ENCODE results near the gene TPMT. TPM values are rescaled to one million over a fixed set of nuclear protein-coding genes. Genes with fewer than 3 reads are reported as not detected.

TPMT gene
- total and polyA plus RNA-seq, 2 donors from 2014 or later = 21.8 to 67.8 TPM

DNA sequence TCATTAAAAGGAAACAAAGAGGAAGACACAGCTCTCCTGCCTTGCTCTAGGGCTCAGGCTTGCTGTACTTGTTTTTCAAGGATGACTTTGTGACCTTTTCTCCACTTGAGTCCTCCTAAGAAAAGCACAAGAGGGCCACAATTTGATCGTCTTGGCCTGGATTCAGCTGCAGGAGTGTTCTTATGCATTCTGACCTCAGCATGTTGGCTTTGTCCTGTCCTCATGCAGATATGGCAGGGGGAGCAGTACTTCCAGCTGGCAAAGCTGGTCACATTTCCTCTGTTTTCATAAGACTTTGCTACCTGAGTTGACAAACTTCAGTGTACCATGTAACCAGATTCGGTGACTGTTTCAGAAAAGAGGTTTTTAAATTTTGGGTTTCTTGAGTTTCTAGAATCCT is 31.2 kb upstream of the TPMT start:
- H3K9me3 ChIP-seq (ENCODE audit: control insufficient read depth in 2 of 3, insufficient read depth in 1 of 3, low read length in 3 of 3) = no peaks in the 10 kb centered on the region
- H3K36me3 ChIP-seq (ENCODE audit: control insufficient read depth in 2 of 3, insufficient read depth in 3 of 3, low read length in 3 of 3) = peaks cover 0 to 1% (median 0%) of the 10 kb centered on the region in 3 donors
- no peak overlapping the region for H3K9ac ChIP-seq (ENCODE audit: low read length in 3 of 3)
- TF ChIP-seq, protein P1, sequence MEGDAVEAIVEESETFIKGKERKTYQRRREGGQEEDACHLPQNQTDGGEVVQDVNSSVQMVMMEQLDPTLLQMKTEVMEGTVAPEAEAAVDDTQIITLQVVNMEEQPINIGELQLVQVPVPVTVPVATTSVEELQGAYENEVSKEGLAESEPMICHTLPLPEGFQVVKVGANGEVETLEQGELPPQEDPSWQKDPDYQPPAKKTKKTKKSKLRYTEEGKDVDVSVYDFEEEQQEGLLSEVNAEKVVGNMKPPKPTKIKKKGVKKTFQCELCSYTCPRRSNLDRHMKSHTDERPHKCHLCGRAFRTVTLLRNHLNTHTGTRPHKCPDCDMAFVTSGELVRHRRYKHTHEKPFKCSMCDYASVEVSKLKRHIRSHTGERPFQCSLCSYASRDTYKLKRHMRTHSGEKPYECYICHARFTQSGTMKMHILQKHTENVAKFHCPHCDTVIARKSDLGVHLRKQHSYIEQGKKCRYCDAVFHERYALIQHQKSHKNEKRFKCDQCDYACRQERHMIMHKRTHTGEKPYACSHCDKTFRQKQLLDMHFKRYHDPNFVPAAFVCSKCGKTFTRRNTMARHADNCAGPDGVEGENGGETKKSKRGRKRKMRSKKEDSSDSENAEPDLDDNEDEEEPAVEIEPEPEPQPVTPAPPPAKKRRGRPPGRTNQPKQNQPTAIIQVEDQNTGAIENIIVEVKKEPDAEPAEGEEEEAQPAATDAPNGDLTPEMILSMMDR (IDR thresholded peaks at IDR 0.05; ENCODE audit: borderline replicate concordance, extremely low read depth, insufficient read depth) = no peak
- DNase-seq = peak in 3 of 5 donors; percentile 14 to 48 (median 47)
- intact Hi-C loops (cut with DNase I) = no loop called here
- H3K27ac ChIP-seq (ENCODE audit: low read depth in 2 of 2, low read length in 2 of 2) = no peak overlapping the region
- FAIRE-seq = no peak
- no peaks in the 10 kb centered on the region for H3K4me1 ChIP-seq (ENCODE audit: control insufficient read depth in 2 of 3, insufficient read depth in 2 of 3, low read depth in 1 of 3, low read length in 3 of 3)
- H3K27me3 ChIP-seq (ENCODE audit: control insufficient read depth, insufficient read depth, low read length) = no peaks in the 10 kb centered on the region
- H3K4me3 ChIP-seq (ENCODE audit: low read length in 3 of 3) = no peak overlapping the region

DNA sequence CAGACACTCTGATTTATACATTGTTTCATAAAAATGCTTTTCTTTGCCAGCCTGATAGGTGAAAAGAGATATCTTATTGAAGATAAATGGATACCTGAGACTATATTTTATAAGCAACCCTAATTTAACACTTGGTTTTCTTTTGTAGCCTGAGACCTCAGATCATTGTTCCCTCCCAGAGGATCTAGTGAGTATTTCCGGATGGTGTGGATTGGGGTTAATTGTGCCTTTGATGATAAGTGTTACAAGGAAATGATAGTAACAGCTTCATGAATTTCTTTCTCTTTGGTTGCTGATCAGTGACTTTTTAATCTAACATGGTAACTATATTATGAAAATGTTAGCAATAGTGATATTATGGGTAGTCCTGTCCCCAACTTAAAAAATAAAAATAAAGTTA is 30.7 kb upstream of the TPMT start:
- H3K27ac ChIP-seq (ENCODE audit: low read depth in 2 of 2, low read length in 2 of 2) = no peak overlapping the region
- H3K9ac ChIP-seq (ENCODE audit: low read length in 3 of 3) = no peak overlapping the region
- TF ChIP-seq, protein P1 (IDR thresholded peaks at IDR 0.05; ENCODE audit: borderline replicate concordance, extremely low read depth, insufficient read depth) = no peak
- no peak for FAIRE-seq
- H3K27me3 ChIP-seq (ENCODE audit: control insufficient read depth, insufficient read depth, low read length) = no peaks in the 10 kb centered on the region
- H3K4me1 ChIP-seq (ENCODE audit: control insufficient read depth in 2 of 3, insufficient read depth in 2 of 3, low read depth in 1 of 3, low read length in 3 of 3) = no peaks in the 10 kb centered on the region
- no peaks in the 10 kb centered on the region for H3K9me3 ChIP-seq (ENCODE audit: control insufficient read depth in 2 of 3, insufficient read depth in 1 of 3, low read length in 3 of 3)
- DNase-seq = peak in 2 of 5 donors; percentile 12 to 13
- no peak overlapping the region for H3K4me3 ChIP-seq (ENCODE audit: low read length in 3 of 3)
- no peaks in the 10 kb centered on the region for H3K36me3 ChIP-seq (ENCODE audit: control insufficient read depth in 2 of 3, insufficient read depth in 3 of 3, low read length in 3 of 3)
- intact Hi-C loops (cut with DNase I) = no loop called here

DNA sequence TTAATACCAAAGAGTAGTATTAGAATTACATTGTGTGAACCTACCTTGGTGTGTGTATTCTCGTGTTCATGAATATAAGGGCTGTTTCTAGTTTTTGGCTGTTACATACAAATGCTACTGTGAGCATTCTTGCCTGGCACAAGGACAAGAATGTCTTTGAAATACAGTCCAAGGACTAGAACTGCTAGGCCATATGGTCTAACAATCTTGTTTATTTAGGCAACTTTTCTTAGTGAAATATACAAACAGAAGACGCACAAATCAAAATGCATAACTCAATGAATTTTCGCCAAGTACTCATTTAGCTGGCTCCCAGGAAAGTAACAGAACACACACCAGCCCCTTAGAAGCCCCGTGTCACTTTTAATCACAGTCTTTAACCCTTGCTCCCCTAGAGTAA is 28.9 kb upstream of the TPMT start:
- Histone ChIP-seq H3K9me3 (ENCODE audit: control insufficient read depth in 2 of 3, insufficient read depth in 1 of 3, low read length in 3 of 3) (no peaks in the 10 kb centered on the region), H3K36me3 (ENCODE audit: control insufficient read depth in 2 of 3, insufficient read depth in 3 of 3, low read length in 3 of 3) (no peaks in the 10 kb centered on the region), H3K9ac (ENCODE audit: low read length in 3 of 3) (no peak overlapping the region), H3K4me1 (ENCODE audit: control insufficient read depth in 2 of 3, insufficient read depth in 2 of 3, low read depth in 1 of 3, low read length in 3 of 3) (no peaks in the 10 kb centered on the region), H3K4me3 (ENCODE audit: low read length in 3 of 3) (no peak overlapping the region), H3K27ac (ENCODE audit: low read depth in 2 of 2, low read length in 2 of 2) (no peak overlapping the region), H3K27me3 (ENCODE audit: control insufficient read depth, insufficient read depth, low read length) (no peaks in the 10 kb centered on the region)
- TF ChIP-seq, protein P1 (IDR thresholded peaks at IDR 0.05; ENCODE audit: borderline replicate concordance, extremely low read depth, insufficient read depth) = no peak
- FAIRE-seq (no peak), DNase-seq (peak in 2 of 5 donors; percentile 45 to 78)
- intact Hi-C loops (cut with DNase I) = no loop called here

DNA sequence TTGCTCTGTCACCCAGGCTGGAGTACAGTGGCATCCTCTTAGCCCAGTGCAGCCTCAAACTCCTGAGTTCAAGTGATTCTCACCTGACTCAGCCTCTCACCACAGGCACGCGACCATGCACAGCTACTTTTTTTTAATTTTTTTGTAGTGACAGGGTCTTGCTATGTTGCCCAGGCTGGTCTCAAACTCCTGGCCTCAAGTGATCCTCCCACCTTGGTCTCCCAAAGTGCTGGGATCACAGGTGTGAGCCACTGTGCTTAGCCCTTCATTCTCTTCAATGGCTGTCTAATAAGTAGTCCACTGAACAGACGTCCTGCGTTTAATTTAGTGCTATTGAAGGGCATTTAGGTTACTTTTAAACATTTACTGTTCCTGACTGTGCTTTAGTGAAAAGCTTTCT is 27.7 kb upstream of the TPMT start:
- no peaks in the 10 kb centered on the region for H3K9me3 ChIP-seq (ENCODE audit: control insufficient read depth in 2 of 3, insufficient read depth in 1 of 3, low read length in 3 of 3)
- no peak overlapping the region for H3K9ac ChIP-seq (ENCODE audit: low read length in 3 of 3)
- H3K36me3 ChIP-seq (ENCODE audit: control insufficient read depth in 2 of 3, insufficient read depth in 3 of 3, low read length in 3 of 3) = no peaks in the 10 kb centered on the region
- no peaks in the 10 kb centered on the region for H3K27me3 ChIP-seq (ENCODE audit: control insufficient read depth, insufficient read depth, low read length)
- no peak overlapping the region for H3K27ac ChIP-seq (ENCODE audit: low read depth in 2 of 2, low read length in 2 of 2)
- no peak overlapping the region for H3K4me3 ChIP-seq (ENCODE audit: low read length in 3 of 3)
- TF ChIP-seq, protein P1 (IDR thresholded peaks at IDR 0.05; ENCODE audit: borderline replicate concordance, extremely low read depth, insufficient read depth) = no peak
- DNase-seq (no peak), FAIRE-seq (no peak)
- no peaks in the 10 kb centered on the region for H3K4me1 ChIP-seq (ENCODE audit: control insufficient read depth in 2 of 3, insufficient read depth in 2 of 3, low read depth in 1 of 3, low read length in 3 of 3)
- intact Hi-C loops (cut with DNase I) = no loop called here
